SK-N-MC (cell line): Measurements from ENCODE around the gene PSMB11.

Experiments used
- DNase-seq: peaks from one replicate; pipeline ENCODE4 v3.0.0-alpha.2; 2011; ENCODE audit warnings: low read depth, low spot score
- H3K27ac ChIP-seq: fragments of 200-600 bp; sonication (generic); 2 replicates; pipeline ENCODE4 v1.5.1; 2016; ENCODE audit warnings: mixed run types
- H3K36me3 ChIP-seq: fragments of 200-600 bp; sonication (generic); 2 replicates; pipeline ENCODE4 v1.6.1; 2017; ENCODE audit warnings: antibody characterized with exemption, low read length, mixed read lengths; ENCODE audit not compliant: insufficient read depth
- H3K4me3 ChIP-seq: fragments of 200-600 bp; sonication (generic); 2 replicates; pipeline ENCODE4 v1.5.1; 2016
- H3K9ac ChIP-seq: fragments of 200-600 bp; sonication (generic); 2 replicates; pipeline ENCODE4 v1.8.0; 2017; ENCODE audit warnings: mixed run types, mixed read lengths; ENCODE audit not compliant: insufficient read length
- H3K9me3 ChIP-seq: fragments of 200-600 bp; sonication (generic); 2 replicates; pipeline ENCODE4 v1.6.1; 2017; ENCODE audit warnings: low read depth, mild to moderate bottlenecking, antibody characterized with exemption, low read length, moderate library complexity, mixed read lengths
- EZH2 ChIP-seq: fragments of 200-600 bp; sonication (generic); IDR thresholded peaks from one replicate; pipeline ENCODE4 v1.6.1; 2017; ENCODE audit warnings: antibody characterized with exemption
- FOXP2 ChIP-seq: optimal IDR thresholded peaks from 2 replicates; pipeline ENCODE3; 2011; ENCODE audit warnings: mild to moderate bottlenecking, moderate library complexity; ENCODE audit not compliant: insufficient read depth; ENCODE audit errors: extremely low read length, control extremely low read depth
- POLR2AphosphoS5 ChIP-seq: IDR thresholded peaks from 2 replicates; pipeline ENCODE4 v1.6.1; 2012; ENCODE audit warnings: mild to moderate bottlenecking, low read depth, low read length, borderline replicate concordance

PSMB11 gene

DNA sequence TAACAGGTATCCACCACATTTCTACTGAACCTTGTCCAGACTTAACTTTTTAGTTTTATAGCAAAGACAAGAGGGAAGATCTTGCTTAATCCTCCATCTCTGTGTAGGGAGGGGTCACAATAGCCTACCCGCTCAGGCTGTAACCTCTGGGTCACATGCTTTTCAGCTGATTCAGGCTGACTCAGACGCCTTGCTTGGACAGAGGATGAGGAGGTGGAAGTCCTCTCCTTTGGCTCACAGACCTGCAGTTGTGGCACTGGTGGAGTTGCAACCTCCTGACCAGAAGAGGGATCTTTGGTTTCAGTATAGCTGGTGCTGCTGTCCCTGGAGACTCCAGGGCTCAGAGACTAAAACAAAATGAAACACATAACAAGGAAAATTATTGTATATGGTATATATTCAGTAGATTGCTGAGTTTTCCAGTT is 36.7 kb downstream of the PSMB11 start:
- no peak overlapping the region for H3K9ac ChIP-seq
- H3K9me3 ChIP-seq = no peaks in the 10 kb centered on the region
- H3K4me3 ChIP-seq = no peak overlapping the region
- TF ChIP-seq EZH2 (no peak), FOXP2 (no peak), POLR2AphosphoS5 (no peak)
- DNase-seq = no peak
- peaks cover 96% of the 10 kb centered on the region for H3K36me3 ChIP-seq
- H3K27ac ChIP-seq = no peak overlapping the region

DNA sequence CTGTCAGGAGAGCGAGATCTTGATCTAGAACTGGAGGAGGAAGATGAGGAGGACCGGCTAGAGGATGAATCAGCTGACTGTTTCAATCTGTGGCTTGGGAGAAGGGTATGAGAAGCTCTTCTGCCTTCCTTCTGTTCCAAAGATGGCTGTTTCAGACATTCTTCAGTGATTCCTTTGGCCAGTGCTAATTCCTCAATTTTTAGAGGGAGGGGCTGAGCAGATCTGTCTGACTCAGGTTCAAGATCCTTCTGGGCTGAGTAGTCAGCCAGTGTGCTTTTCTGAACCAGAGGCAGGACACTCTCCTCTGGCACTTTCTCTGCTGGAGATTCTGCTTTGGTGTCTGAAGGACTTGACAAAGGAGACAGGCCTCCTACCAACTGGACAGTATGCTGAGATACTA is 37.7 kb downstream of the PSMB11 start:
- Histone ChIP-seq H3K9me3 (no peaks in the 10 kb centered on the region), H3K27ac (no peak overlapping the region), H3K4me3 (no peak overlapping the region), H3K36me3 (peaks cover 97% of the 10 kb centered on the region), H3K9ac (no peak overlapping the region)
- no peak for TF ChIP-seq EZH2
- TF ChIP-seq POLR2AphosphoS5 = no peak
- no peak for TF ChIP-seq FOXP2
- DNase-seq = no peak

DNA sequence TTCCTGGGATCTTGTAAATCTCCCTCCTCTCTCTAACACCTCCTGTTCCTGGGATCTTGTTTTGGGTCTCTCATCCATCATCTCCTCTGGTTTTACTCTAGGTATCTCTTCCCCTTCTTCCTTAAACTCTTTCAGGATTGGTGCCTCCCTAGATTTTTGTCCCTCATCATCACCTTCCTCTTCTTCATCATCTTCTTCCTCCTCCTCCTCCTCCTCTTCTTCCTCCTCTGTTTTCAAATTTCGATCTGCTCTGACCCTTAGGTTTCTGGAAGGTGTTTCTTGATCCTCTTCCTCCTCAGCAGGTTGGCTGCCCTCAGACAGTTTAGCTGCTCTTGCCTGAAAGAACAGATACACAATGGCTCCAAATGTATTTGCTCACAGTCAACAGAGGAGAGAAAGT is 38.5 kb downstream of the PSMB11 start:
- peaks cover 97% of the 10 kb centered on the region for H3K36me3 ChIP-seq
- H3K4me3 ChIP-seq = no peak overlapping the region
- no peak overlapping the region for H3K27ac ChIP-seq
- TF ChIP-seq EZH2 (no peak), POLR2AphosphoS5 (no peak), FOXP2 (no peak)
- H3K9ac ChIP-seq = no peak overlapping the region
- H3K9me3 ChIP-seq = no peaks in the 10 kb centered on the region
- no peak for DNase-seq

DNA sequence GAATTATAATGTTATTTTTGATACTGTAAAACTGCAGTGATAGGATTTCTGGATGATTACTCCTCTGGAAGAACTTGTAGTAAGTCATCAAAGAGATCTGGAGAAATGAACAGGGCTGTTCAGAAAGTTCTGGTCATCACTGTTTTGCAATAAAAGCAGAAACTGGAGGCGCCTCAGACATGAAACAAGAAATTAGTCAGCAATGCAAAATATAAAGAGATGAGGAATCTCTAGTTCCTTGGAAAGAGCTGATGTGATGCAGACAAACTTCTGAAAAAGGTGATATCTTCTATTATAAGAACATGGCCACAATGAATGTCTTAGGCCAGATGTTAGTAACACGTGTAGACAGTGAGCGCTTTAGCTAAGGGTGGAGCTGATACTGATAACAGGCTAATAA is 43.4 kb downstream of the PSMB11 start:
- DNase-seq = no peak
- H3K36me3 ChIP-seq = peaks cover 97% of the 10 kb centered on the region
- TF ChIP-seq POLR2AphosphoS5 = no peak
- TF ChIP-seq FOXP2 = no peak
- no peak for TF ChIP-seq EZH2
- H3K9me3 ChIP-seq = no peaks in the 10 kb centered on the region
- H3K9ac ChIP-seq = no peak overlapping the region
- H3K4me3 ChIP-seq = no peak overlapping the region
- no peak overlapping the region for H3K27ac ChIP-seq

DNA sequence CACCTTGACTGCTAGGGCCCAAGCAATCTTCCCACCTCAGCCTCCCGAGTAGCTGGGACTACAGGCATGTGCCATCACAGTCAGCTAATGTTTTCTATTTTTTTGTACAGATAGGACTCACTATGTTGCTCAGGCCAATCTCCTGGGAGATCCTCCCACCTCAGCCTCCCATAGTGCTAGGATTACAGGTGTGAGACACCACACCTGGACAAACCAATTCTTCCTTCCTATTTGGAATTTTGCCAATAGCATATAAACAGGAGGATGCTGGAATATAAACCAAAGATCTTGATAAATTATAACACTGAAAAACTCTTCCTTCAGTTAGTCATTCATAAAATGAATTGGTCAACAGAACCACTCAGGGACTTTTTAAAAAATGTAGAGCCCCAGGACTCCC is 44.6 kb downstream of the PSMB11 start:
- H3K9ac ChIP-seq = no peak overlapping the region
- no peak overlapping the region for H3K27ac ChIP-seq
- no peak for TF ChIP-seq POLR2AphosphoS5
- TF ChIP-seq FOXP2 = no peak
- no peak overlapping the region for H3K4me3 ChIP-seq
- no peak for DNase-seq
- H3K36me3 ChIP-seq = peaks cover 96% of the 10 kb centered on the region
- no peaks in the 10 kb centered on the region for H3K9me3 ChIP-seq

DNA sequence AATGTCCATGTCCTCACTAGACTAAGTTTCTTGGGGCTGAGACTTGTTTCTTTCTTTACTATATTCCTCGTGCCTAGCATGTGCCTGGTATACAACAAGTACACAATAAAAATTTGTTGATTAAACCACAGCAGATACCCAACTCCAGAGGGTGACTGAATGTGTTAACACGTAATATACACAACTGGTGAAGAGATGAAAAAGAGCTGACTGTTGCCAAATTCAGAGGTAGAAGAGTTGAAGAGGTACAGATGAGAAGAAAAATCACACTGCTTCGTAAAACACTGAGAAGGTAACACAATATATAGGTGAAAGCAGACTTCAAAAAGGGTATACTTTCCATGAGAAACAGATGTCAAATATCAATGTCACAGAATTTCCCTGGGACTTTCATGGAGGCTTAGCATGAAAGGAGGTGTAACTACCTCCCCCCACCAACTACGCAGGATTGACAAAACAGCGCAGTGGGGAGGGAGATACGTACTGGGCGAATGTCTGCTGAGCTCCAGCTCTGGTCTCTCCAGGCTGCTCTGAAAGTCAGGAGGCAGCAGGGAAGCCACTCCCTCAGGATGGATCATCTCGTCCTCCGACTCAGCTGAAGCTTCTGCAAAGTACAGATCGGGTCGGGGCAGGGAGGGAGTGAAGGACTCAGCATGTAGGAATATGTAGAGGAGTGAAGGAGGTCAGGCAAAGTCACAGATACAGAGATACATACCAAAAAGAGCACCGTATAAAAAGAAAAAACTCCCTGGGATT is 47.7 kb downstream of the PSMB11 start:
- peaks cover 86% of the 10 kb centered on the region for H3K36me3 ChIP-seq
- no peak overlapping the region for H3K9ac ChIP-seq
- H3K9me3 ChIP-seq = no peaks in the 10 kb centered on the region
- TF ChIP-seq EZH2 = no peak
- no peak for TF ChIP-seq POLR2AphosphoS5
- no peak for TF ChIP-seq FOXP2
- DNase-seq = no peak
- H3K27ac ChIP-seq = no peak overlapping the region
- H3K4me3 ChIP-seq = no peak overlapping the region

DNA sequence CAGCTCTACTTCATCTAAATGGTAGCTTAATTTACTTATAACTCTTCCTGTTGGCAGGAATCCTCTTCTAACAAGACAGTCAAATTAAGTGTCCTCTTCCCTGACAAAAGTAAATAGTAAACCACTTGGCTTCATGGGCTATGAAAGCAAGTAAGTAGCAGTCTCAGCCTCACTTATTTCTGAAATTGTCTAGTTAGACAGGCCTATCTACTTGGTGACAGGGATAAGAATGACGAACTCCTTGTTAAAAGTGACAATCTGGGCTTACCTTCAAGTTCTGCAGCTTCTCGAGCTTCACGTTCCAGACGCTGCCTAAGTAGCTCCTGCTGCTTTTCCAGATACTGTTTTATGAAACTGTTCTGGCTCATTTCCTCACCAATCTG is 48.2 kb downstream of the PSMB11 start:
- Histone ChIP-seq H3K36me3 (peaks cover 80% of the 10 kb centered on the region), H3K27ac (no peak overlapping the region), H3K9me3 (no peaks in the 10 kb centered on the region), H3K9ac (no peak overlapping the region), H3K4me3 (no peak overlapping the region)
- TF ChIP-seq FOXP2 = no peak
- TF ChIP-seq POLR2AphosphoS5 = no peak
- no peak for TF ChIP-seq EZH2
- no peak for DNase-seq

DNA sequence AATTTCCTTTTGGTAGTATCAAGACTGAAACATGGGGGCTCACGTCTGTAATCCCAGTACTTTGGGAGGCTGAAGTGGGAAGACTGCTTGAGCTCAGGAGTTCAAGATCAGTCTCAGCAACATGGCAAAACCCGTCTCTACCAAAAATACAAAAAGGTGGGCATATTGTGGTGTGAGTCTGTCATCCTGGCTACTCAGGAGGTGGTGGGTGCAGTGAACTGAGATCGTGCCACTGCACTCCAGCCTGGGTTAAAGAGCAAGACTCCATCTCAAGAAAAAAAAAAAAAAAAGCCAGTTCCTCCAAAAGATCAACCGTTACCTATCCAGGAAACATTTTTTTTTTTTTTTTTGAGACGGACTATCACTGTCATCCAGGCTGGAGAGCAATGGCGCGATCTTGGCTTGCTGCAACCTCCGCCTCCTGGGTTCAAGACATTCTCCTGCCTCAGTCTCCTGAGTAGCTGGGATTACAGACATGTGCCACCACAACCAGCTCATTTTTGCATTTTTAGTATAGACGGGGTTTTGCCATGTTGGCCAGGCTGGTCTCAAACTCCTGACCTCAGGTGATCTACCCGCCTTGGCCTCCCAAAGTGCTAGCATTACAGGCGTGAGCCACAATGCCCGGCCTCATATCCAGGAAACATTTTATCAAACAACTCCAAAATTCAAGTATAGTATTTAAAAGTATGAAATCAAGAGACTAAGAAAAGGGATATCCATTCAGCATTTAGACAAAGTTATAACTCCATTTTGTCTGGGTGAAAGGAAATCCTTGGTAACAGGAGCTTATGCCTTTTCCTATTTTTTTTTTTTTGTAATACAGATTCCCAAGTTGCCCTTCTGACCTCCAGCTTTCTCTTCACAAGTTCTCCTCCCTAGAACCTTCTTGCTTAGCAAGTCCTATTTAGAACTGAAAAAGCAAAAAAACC is 49.5 kb downstream of the PSMB11 start:
- DNase-seq = no peak
- Histone ChIP-seq H3K4me3 (no peak overlapping the region), H3K9ac (no peak overlapping the region), H3K27ac (no peak overlapping the region), H3K9me3 (no peaks in the 10 kb centered on the region), H3K36me3 (peaks cover 67% of the 10 kb centered on the region)
- no peak for TF ChIP-seq POLR2AphosphoS5
- no peak for TF ChIP-seq FOXP2
- TF ChIP-seq EZH2 = no peak

DNA sequence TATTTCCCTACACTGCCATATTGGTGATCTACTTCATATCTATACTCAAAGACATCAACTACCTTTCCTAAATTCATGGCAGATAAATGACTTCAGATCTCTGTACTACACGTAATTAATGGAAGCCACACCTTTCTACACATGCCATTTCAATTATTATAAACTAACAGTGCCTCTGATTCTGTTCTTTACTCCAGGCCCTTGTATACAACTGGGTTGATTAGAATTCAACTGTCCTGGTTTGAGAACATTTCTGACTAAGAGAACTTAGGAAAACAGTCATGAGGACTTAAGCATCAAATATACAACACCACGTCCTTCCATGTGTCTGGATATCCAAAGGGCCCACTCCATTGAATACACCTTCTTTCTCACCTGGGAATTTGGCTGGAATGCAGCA is 51.1 kb downstream of the PSMB11 start:
- Histone ChIP-seq H3K9ac (peak overlapping the region; percentile 93), H3K4me3 (peak overlapping the region; percentile 87; the same call in 1 of the 2 replicates), H3K36me3 (peaks cover 60% of the 10 kb centered on the region), H3K27ac (no peak overlapping the region), H3K9me3 (no peaks in the 10 kb centered on the region)
- TF ChIP-seq EZH2 (no peak), FOXP2 (no peak), POLR2AphosphoS5 (no peak)
- DNase-seq = no peak
